Right atrium auricular region (tissue), 2 donors: ENCODE results near the gene PCBP3. TPM values are rescaled to one million over a fixed set of nuclear protein-coding genes. Genes with fewer than 3 reads are reported as not detected.

ENCODE experiments used
- DNase-seq: peaks from one replicate; pipeline ENCODE4 v3.0.0-alpha.2; 2019; ENCODE audit warnings: low spot score
- H3K27ac ChIP-seq, 2 donors: fragments of 200-600 bp; sonication (generic); 1 replicate in 1 of 2; 2 replicates in 1 of 2; pipeline ENCODE4 v1.5.1; 2016 to 2019
- H3K27me3 ChIP-seq, 2 donors: fragments of 200-600 bp; sonication (generic); one replicate each; pipeline versions ENCODE4 v1.5.1 to v1.6.0; 2017 to 2019
- H3K36me3 ChIP-seq: fragments of 200-600 bp; sonication (generic); one replicate; pipeline ENCODE4 v1.5.1; 2016
- H3K4me1 ChIP-seq, 2 donors: fragments of 200-600 bp; sonication (generic); one replicate each; pipeline versions ENCODE4 v1.5.1 to v1.6.0; 2017 to 2019
- H3K4me3 ChIP-seq, 2 donors: fragments of 200-600 bp; sonication (generic); 1 replicate in 1 of 2; 2 replicates in 1 of 2; pipeline ENCODE4 v1.5.1; 2017 to 2019; ENCODE audit warnings: mild to moderate bottlenecking in 1 of 2, moderate library complexity in 1 of 2
- H3K9me3 ChIP-seq, 2 donors: fragments of 200-600 bp; sonication (generic); one replicate each; pipeline ENCODE4 v1.5.1; 2019
- CTCF ChIP-seq, 2 donors: fragments of 200-600 bp; sonication (generic); IDR thresholded peaks; one replicate each; pipeline ENCODE4 v1.5.1; 2019; ENCODE audit warnings: antibody characterized with exemption in 2 of 2
- total RNA-seq, 2 donors: library from RNA; depleted of rRNA; stranded (reverse); fragments of >200 nt; gene quantifications; one replicate each; pipeline ENCODE4 v1.1.0, GENCODE V29; 2016

The PCBP3 gene
- total RNA-seq, 2 donors from 2014 or later, result 2.3 to 5.2 TPM

- no peak for DNase-seq
- no peak for TF ChIP-seq CTCF (IDR thresholded peaks at IDR 0.05)
- Histone ChIP-seq H3K27me3 (no peaks in the 10 kb centered on the region), H3K36me3 (no peaks in the 10 kb centered on the region), H3K27ac (no peak overlapping the region), H3K4me3 (no peak overlapping the region), H3K9me3 (no peaks in the 10 kb centered on the region), H3K4me1 (peaks cover 0 to 12% of the 10 kb centered on the region in 2 donors)
These were observed 266.6 kb downstream of the PCBP3 start for GRCh38 chr21:45910155-45910547.

GRCh38 chr21:45910548-45911221, 267.2 kb downstream of the PCBP3 start:
- H3K27ac ChIP-seq, result no peak overlapping the region
- H3K4me1 ChIP-seq, result peaks cover 0 to 12% of the 10 kb centered on the region in 2 donors
- H3K27me3 ChIP-seq, result no peaks in the 10 kb centered on the region
- no peak for DNase-seq
- no peaks in the 10 kb centered on the region for H3K36me3 ChIP-seq
- H3K9me3 ChIP-seq, result no peaks in the 10 kb centered on the region
- TF ChIP-seq CTCF (IDR thresholded peaks at IDR 0.05), result no peak
- no peak overlapping the region for H3K4me3 ChIP-seq

- H3K4me1 ChIP-seq, result peaks cover 0 to 12% of the 10 kb centered on the region in 2 donors
- no peaks in the 10 kb centered on the region for H3K36me3 ChIP-seq
- H3K9me3 ChIP-seq, result no peaks in the 10 kb centered on the region
- no peak for TF ChIP-seq CTCF (IDR thresholded peaks at IDR 0.05)
- no peak overlapping the region for H3K4me3 ChIP-seq
- no peaks in the 10 kb centered on the region for H3K27me3 ChIP-seq
- H3K27ac ChIP-seq, result no peak overlapping the region
- no peak for DNase-seq
These were observed 268.3 kb downstream of the PCBP3 start for GRCh38 chr21:45911806-45912325.

- peaks cover 0 to 10% of the 10 kb centered on the region in 2 donors for H3K4me1 ChIP-seq
- no peak overlapping the region for H3K4me3 ChIP-seq
- no peak overlapping the region for H3K27ac ChIP-seq
- H3K36me3 ChIP-seq, result no peaks in the 10 kb centered on the region
- no peak for TF ChIP-seq CTCF (IDR thresholded peaks at IDR 0.05)
- H3K27me3 ChIP-seq, result no peaks in the 10 kb centered on the region
- no peak for DNase-seq
- no peaks in the 10 kb centered on the region for H3K9me3 ChIP-seq
These were observed 269.3 kb downstream of the PCBP3 start for GRCh38 chr21:45912611-45913417.

- no peak overlapping the region for H3K4me3 ChIP-seq
- H3K4me1 ChIP-seq, result peaks cover 0 to 7% of the 10 kb centered on the region in 2 donors
- DNase-seq, result no peak
- TF ChIP-seq CTCF (IDR thresholded peaks at IDR 0.05), result no peak
- no peaks in the 10 kb centered on the region for H3K27me3 ChIP-seq
- no peak overlapping the region for H3K27ac ChIP-seq
- H3K9me3 ChIP-seq, result no peaks in the 10 kb centered on the region
- no peaks in the 10 kb centered on the region for H3K36me3 ChIP-seq
These were observed 269.9 kb downstream of the PCBP3 start for GRCh38 chr21:45913418-45913765.
